Measurements from ENCODE around the gene USH2A.

DNA sequence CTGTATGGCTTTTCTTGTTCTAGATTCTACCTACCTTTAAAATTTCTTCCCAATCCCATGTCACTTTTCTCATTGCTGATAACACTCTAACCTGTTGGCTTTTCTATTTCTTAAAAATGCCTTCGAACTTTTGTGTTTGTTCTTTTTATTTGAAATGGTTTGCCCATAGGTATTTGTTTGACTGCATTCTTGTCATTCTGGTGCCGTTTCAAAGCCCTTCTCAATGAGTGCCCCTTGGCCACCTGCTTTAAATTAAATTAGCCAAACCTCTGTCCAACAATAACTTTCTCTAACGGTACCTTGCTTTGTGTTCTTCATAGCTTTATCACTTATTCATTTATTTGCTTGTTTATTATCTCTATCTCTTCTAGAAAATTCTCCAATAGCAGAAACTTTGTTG is 817.2 kb downstream of the USH2A start:
- TF ChIP-seq, protein P1, sequence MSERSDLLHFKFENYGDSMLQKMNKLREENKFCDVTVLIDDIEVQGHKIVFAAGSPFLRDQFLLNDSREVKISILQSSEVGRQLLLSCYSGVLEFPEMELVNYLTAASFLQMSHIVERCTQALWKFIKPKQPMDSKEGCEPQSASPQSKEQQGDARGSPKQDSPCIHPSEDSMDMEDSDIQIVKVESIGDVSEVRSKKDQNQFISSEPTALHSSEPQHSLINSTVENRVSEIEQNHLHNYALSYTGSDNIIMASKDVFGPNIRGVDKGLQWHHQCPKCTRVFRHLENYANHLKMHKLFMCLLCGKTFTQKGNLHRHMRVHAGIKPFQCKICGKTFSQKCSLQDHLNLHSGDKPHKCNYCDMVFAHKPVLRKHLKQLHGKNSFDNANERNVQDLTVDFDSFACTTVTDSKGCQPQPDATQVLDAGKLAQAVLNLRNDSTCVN (tag by site-specific recombination; optimal IDR thresholded peaks at IDR 0.05): no peak
- TF ChIP-seq ZNF214 (tag by site-specific recombination; IDR thresholded peaks at IDR 0.05; ENCODE audit: borderline replicate concordance): no peak
- no peak for TF ChIP-seq ZNF416 (tag by site-specific recombination; IDR thresholded peaks at IDR 0.05)

All from HEK293 (cell line).